ENCODE results near the gene CERS6. TPM values are rescaled to one million over a fixed set of nuclear protein-coding genes. Genes with fewer than 3 reads are reported as not detected.

CERS6 gene
- polyA plus RNA-seq, 3 donors, result 7.6 to 17.7 (median 15.6) TPM

DNA sequence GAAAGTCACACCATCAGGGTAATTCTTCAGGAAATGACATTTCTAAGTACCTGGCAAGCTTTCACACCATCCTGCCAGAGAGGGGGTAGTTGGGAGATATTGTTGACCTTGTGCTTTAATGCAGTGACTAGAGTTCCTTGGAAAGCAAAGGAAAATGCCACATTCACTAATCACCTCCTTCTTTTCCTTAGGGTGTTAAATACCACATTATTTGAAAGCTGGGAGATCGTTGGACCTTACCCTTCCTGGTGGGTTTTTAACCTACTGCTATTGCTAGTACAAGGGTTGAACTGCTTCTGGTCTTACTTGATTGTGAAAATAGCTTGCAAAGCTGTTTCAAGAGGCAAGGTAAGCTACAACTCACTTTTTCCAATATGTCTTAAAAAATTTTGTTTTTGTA is 309.3 kb downstream of the CERS6 start:
- H3K4me1 Mint-ChIP-seq, result peaks cover 11% of the 10 kb centered on the region
- peaks cover 45 to 56% of the 10 kb centered on the region in 2 donors for H3K36me3 Mint-ChIP-seq
- Histone ChIP-seq H3K9ac (ENCODE audit: insufficient read depth, low read length, poor library complexity, severe bottlenecking) (no peak overlapping the region), H3K4me3 (replicated peaks in 1 of 3; ENCODE audit: low read depth in 2 of 3, low read length in 3 of 3) (no peak overlapping the region), H3K4me2 (replicated peaks; ENCODE audit: extremely low read depth, low read length, poor library complexity, severe bottlenecking) (no peak overlapping the region), H2AFZ (ENCODE audit: insufficient read depth, low read depth, low read length, poor library complexity, severe bottlenecking) (no peak overlapping the region), H3K27me3 (ENCODE audit: control insufficient read depth in 2 of 2, insufficient read depth in 2 of 2, low read length in 2 of 2) (no peaks in the 10 kb centered on the region), H3K79me2 (ENCODE audit: insufficient read depth, low read length) (no peaks in the 10 kb centered on the region), H4K20me1 (ENCODE audit: insufficient read depth, low read length) (no peaks in the 10 kb centered on the region), H3K4me1 (ENCODE audit: control insufficient read depth in 1 of 2, insufficient read depth in 2 of 2, low read length in 2 of 2) (peaks cover 0 to 5% of the 10 kb centered on the region in 2 donors), H3K9me3 (replicated peaks in 1 of 2; ENCODE audit: control insufficient read depth in 1 of 2, insufficient read depth in 1 of 2, low read length in 2 of 2) (no peaks in the 10 kb centered on the region), H3K27ac (ENCODE audit: low read depth in 1 of 2, low read length in 2 of 2) (no peak overlapping the region), H3K36me3 (replicated peaks in 1 of 2; ENCODE audit: control insufficient read depth in 1 of 2, insufficient read depth in 2 of 2, low read length in 2 of 2) (peaks cover 30 to 52% of the 10 kb centered on the region in 2 donors)
- no CpG with 5 or more reads among the region's 1 CpG for whole genome bisulfite sequencing (ENCODE audit: insufficient coverage)
- H3K27me3 Mint-ChIP-seq (ENCODE audit: low read depth in 3 of 3), result peaks cover 0 to 2% (median 0%) of the 10 kb centered on the region in 3 donors
- H3K4me3 Mint-ChIP-seq, result no peak overlapping the region
- DNase-seq, result no peak
- peaks cover 0 to 6% (median 0%) of the 10 kb centered on the region in 7 donors for H3K9me3 Mint-ChIP-seq
- H3K27ac Mint-ChIP-seq, result no peak overlapping the region
- intact Hi-C loops (cut with micrococcal nuclease), result loop anchor here in 1 of 2 donors (5.0 kb wide), 1 partner anchor 418 kb away; no protein-coding TSS in a partner anchor
- TF ChIP-seq, protein P1, sequence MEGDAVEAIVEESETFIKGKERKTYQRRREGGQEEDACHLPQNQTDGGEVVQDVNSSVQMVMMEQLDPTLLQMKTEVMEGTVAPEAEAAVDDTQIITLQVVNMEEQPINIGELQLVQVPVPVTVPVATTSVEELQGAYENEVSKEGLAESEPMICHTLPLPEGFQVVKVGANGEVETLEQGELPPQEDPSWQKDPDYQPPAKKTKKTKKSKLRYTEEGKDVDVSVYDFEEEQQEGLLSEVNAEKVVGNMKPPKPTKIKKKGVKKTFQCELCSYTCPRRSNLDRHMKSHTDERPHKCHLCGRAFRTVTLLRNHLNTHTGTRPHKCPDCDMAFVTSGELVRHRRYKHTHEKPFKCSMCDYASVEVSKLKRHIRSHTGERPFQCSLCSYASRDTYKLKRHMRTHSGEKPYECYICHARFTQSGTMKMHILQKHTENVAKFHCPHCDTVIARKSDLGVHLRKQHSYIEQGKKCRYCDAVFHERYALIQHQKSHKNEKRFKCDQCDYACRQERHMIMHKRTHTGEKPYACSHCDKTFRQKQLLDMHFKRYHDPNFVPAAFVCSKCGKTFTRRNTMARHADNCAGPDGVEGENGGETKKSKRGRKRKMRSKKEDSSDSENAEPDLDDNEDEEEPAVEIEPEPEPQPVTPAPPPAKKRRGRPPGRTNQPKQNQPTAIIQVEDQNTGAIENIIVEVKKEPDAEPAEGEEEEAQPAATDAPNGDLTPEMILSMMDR (IDR thresholded peaks at IDR 0.05), result no peak

GRCh38 chr2:168766600-168766999 is 310.5 kb downstream of the CERS6 start:
- peaks cover 11% of the 10 kb centered on the region for H3K4me1 Mint-ChIP-seq
- no peak overlapping the region for H3K4me2 ChIP-seq (replicated peaks; ENCODE audit: extremely low read depth, low read length, poor library complexity, severe bottlenecking)
- intact Hi-C loops (cut with micrococcal nuclease), result loop anchor here in 1 of 2 donors (5.0 kb wide), 1 partner anchor 419 kb away; no protein-coding TSS in a partner anchor
- H2AFZ ChIP-seq (ENCODE audit: insufficient read depth, low read depth, low read length, poor library complexity, severe bottlenecking), result no peak overlapping the region
- no peak overlapping the region for H3K4me3 Mint-ChIP-seq
- peaks cover 30 to 64% of the 10 kb centered on the region in 2 donors for H3K36me3 ChIP-seq (replicated peaks in 1 of 2; ENCODE audit: control insufficient read depth in 1 of 2, insufficient read depth in 2 of 2, low read length in 2 of 2)
- peak overlapping the region in 3 of 7 donors; percentile 21 to 58 (median 58) for H3K27ac Mint-ChIP-seq
- H3K9me3 Mint-ChIP-seq, result peaks cover 0 to 6% (median 0%) of the 10 kb centered on the region in 7 donors
- H3K4me1 ChIP-seq (ENCODE audit: control insufficient read depth in 1 of 2, insufficient read depth in 2 of 2, low read length in 2 of 2), result peaks cover 0 to 5% of the 10 kb centered on the region in 2 donors
- no peak overlapping the region for H3K4me3 ChIP-seq (replicated peaks in 1 of 3; ENCODE audit: low read depth in 2 of 3, low read length in 3 of 3)
- H4K20me1 ChIP-seq (ENCODE audit: insufficient read depth, low read length), result no peaks in the 10 kb centered on the region
- no peaks in the 10 kb centered on the region for H3K9me3 ChIP-seq (replicated peaks in 1 of 2; ENCODE audit: control insufficient read depth in 1 of 2, insufficient read depth in 1 of 2, low read length in 2 of 2)
- no peaks in the 10 kb centered on the region for H3K27me3 ChIP-seq (ENCODE audit: control insufficient read depth in 2 of 2, insufficient read depth in 2 of 2, low read length in 2 of 2)
- H3K79me2 ChIP-seq (ENCODE audit: insufficient read depth, low read length), result no peaks in the 10 kb centered on the region
- H3K27me3 Mint-ChIP-seq (ENCODE audit: low read depth in 3 of 3), result peaks cover 0 to 2% (median 0%) of the 10 kb centered on the region in 3 donors
- H3K9ac ChIP-seq (ENCODE audit: insufficient read depth, low read length, poor library complexity, severe bottlenecking), result no peak overlapping the region
- peak overlapping the region in 1 of 2 donors; percentile 3 for H3K27ac ChIP-seq (ENCODE audit: low read depth in 1 of 2, low read length in 2 of 2)
- DNase-seq, result no peak
- peaks cover 52 to 59% of the 10 kb centered on the region in 2 donors for H3K36me3 Mint-ChIP-seq
- TF ChIP-seq, protein P1 (IDR thresholded peaks at IDR 0.05), result no peak
- no CpG with 5 or more reads among the region's 2 CpGs for WGBS (ENCODE audit: insufficient coverage)
